CD4-positive, alpha-beta T cell (primary cell): ENCODE results near the gene ELL2. TPM values are rescaled to one million over a fixed set of nuclear protein-coding genes. Genes with fewer than 3 reads are reported as not detected.

Source experiments
- ATAC-seq: fragments of 200-7000 bp; cut with Tn5 transposase; one replicate; pipeline ENCODE4 v1.10.0; 2022; ENCODE audit warnings: mild to moderate bottlenecking; ENCODE audit not compliant: poor library complexity
- CTCF ChIA-PET: fragments of 350-600 bp; sonication (Branson Sonifier 250); formaldehyde crosslinking; loops from one replicate; lab custom pipeline; 2021; ENCODE audit warnings: antibody characterized with exemption, inconsistent platforms; lab: Charles Lee
- POLR2A ChIA-PET: fragments of 350-600 bp; sonication (Branson Sonifier 250); formaldehyde crosslinking; loops from one replicate; lab custom pipeline; 2021; ENCODE audit warnings: antibody characterized with exemption, inconsistent platforms; lab: Charles Lee
- DNase-seq, 14 experiments: peaks; one replicate each; pipeline ENCODE4 v3.0.0-alpha.2; 2013 to 2020; ENCODE audit warnings: mixed read lengths in 2 of 14
- H3K27ac ChIP-seq, 2 donors: one replicate each; pipeline versions ENCODE4 v1.5.1 to v1.7.0; 2013; ENCODE audit warnings: low read length in 2 of 2, low read depth in 1 of 2, mild to moderate bottlenecking in 1 of 2
- H3K27me3 ChIP-seq, 2 experiments: 1 replicate in 1 of 2; 2 replicates in 1 of 2; pipeline versions ENCODE4 v1.6.1 to v1.7.0; 2013; ENCODE audit warnings: low read length in 2 of 2, control low read depth in 1 of 2, mild to moderate bottlenecking in 1 of 2, moderate library complexity in 1 of 2; ENCODE audit not compliant: insufficient read depth in 2 of 2, control insufficient read depth in 1 of 2
- H3K36me3 ChIP-seq: one replicate; pipeline ENCODE4 v1.6.1; 2013; ENCODE audit warnings: low read length, control low read depth; ENCODE audit not compliant: insufficient read depth
- H3K4me1 ChIP-seq: one replicate; pipeline ENCODE4 v1.6.1; 2013; ENCODE audit warnings: low read length, control low read depth; ENCODE audit not compliant: insufficient read depth
- H3K4me3 ChIP-seq: one replicate; pipeline ENCODE4 v1.5.1; 2013; ENCODE audit warnings: mild to moderate bottlenecking, low read length, moderate library complexity
- H3K9me3 ChIP-seq, 2 experiments: 1 replicate in 1 of 2; 2 replicates in 1 of 2; pipeline versions ENCODE4 v1.6.1 to v1.7.0; 2013; ENCODE audit warnings: low read length in 2 of 2, mild to moderate bottlenecking in 2 of 2, control low read depth in 1 of 2, moderate library complexity in 1 of 2; ENCODE audit not compliant: control insufficient read depth in 1 of 2, insufficient read depth in 1 of 2
- H3K27ac Mint-ChIP-seq: one replicate; pipeline ENCODE4 v1.8.0; 2020; ENCODE audit warnings: mixed read lengths
- H3K27me3 Mint-ChIP-seq: one replicate; pipeline ENCODE4 v1.8.0; 2021; ENCODE audit warnings: mixed read lengths
- H3K36me3 Mint-ChIP-seq: one replicate; pipeline ENCODE4 v1.8.0; 2021; ENCODE audit warnings: low read depth, mixed read lengths
- H3K4me1 Mint-ChIP-seq: one replicate; pipeline ENCODE4 v1.8.0; 2021; ENCODE audit warnings: low read depth, mixed read lengths
- H3K4me3 Mint-ChIP-seq: one replicate; pipeline ENCODE4 v1.8.0; 2020; ENCODE audit warnings: mild to moderate bottlenecking, mixed read lengths
- H3K9me3 Mint-ChIP-seq: one replicate; pipeline ENCODE4 v1.8.0; 2020; ENCODE audit warnings: mixed read lengths
- CTCF ChIP-seq: fragments of 200-600 bp; IDR thresholded peaks from one replicate; pipeline ENCODE4 v1.8.0; 2022; ENCODE audit warnings: antibody characterized with exemption, mild to moderate bottlenecking
- intact Hi-C, 2 experiments: fragments of 100-400 bp; cut with DNase I in 1 of 2; cut with micrococcal nuclease in 1 of 2; formaldehyde crosslinking; loops; one replicate each; pipeline versions ENCODE4 v1.15.1 to v1.9.0; 2023 to 2025; cut with DNase I, micrococcal nuclease
- total RNA-seq, 174 experiments: library from RNA in 2 of 174; stranded (reverse) in 2 of 174; gene quantifications; one replicate each; pipeline ENCODE4 v1.2.3 and lab custom pipeline; 2021 to 2026

ELL2 gene
- total RNA-seq, 2 experiments from 2014 or later, result 93.5 to 98.1 TPM

DNA sequence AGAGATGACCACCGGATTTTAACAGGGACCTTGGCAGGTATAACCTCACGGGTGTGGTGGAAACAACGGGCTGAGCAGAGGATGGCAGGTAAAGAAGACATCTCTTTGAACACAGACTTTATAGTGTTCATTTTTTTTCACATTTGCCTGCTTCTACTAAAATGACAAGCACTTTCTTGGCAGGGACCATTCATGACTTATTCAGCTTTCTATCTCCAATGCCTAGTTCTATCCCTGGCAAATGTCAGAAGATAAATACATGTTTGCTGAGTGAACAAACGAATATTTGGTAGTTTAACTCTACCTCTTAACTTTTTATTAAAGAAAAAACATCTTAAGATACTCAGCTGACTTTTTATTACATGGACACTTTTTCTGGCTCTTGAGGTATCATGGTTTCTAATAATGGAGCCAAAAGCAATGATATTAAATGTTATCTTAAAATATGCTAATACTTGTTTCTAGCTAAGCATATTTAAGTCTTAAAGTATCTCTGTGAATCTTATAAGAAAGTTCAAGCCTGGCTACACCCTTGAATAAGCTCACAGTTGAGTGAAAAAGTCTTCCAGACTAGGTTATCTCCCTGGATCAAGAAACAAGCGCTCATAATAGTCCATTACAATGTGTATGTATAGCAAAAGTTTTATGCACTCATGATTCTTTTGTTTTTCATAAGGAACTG is 8.5 kb downstream of the ELL2 start:
- ATAC-seq, result no peak
- H3K9me3 Mint-ChIP-seq, result no peaks in the 10 kb centered on the region

DNA sequence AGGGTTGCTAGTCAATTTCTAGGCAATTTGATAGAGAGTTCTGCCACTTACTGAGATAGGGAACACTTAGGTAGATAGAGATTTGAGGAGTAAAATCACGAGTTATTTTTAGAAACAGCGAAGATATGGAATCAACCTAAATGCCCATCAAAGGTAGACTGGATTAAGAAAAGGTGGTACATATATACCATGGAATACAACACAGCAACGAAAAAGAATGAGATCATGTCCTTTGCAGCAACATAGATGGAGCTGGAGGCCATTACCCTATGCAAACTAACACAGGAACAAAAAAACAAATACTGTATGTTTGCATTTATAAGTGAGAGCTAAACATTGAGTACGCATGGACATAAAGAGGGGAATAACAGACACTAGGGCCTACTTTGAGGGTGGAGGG is 9.7 kb downstream of the ELL2 start:
- H3K27ac Mint-ChIP-seq, result no peak overlapping the region
- intact Hi-C loops, result no loop called here
- H3K4me1 ChIP-seq, result no peaks in the 10 kb centered on the region
- H3K27me3 ChIP-seq, result no peaks in the 10 kb centered on the region
- H3K9me3 ChIP-seq, result no peaks in the 10 kb centered on the region
- H3K9me3 Mint-ChIP-seq, result no peaks in the 10 kb centered on the region
- no peak for TF ChIP-seq CTCF
- H3K4me3 ChIP-seq, result no peak overlapping the region
- ChIA-PET POLR2A (interaction anchor here (0.7 kb wide), 2 partner anchors 10 to 682 kb away, joined by 3 read pairs; partner anchors contain the start of gene ELL2), CTCF (no interaction called here)
- H3K27ac ChIP-seq, result no peak overlapping the region
- no peak for DNase-seq
- peaks cover 14% of the 10 kb centered on the region for H3K4me1 Mint-ChIP-seq
- ATAC-seq, result no peak
- no peaks in the 10 kb centered on the region for H3K36me3 ChIP-seq
- H3K4me3 Mint-ChIP-seq, result no peak overlapping the region
- no peaks in the 10 kb centered on the region for H3K36me3 Mint-ChIP-seq
- H3K27me3 Mint-ChIP-seq, result no peaks in the 10 kb centered on the region

More for the DNA sequence above, 8.5 kb downstream of the ELL2 start:
- Histone ChIP-seq H3K27me3 (no peaks in the 10 kb centered on the region), H3K27ac (no peak overlapping the region), H3K36me3 (no peaks in the 10 kb centered on the region), H3K4me3 (no peak overlapping the region), H3K4me1 (no peaks in the 10 kb centered on the region), H3K9me3 (no peaks in the 10 kb centered on the region)
- Mint-ChIP-seq H3K27ac (no peak overlapping the region), H3K27me3 (no peaks in the 10 kb centered on the region), H3K36me3 (no peaks in the 10 kb centered on the region), H3K4me1 (peaks cover 18% of the 10 kb centered on the region), H3K4me3 (no peak overlapping the region)
- POLR2A ChIA-PET, result no interaction called here
- intact Hi-C loops, result no loop called here
- CTCF ChIA-PET, result no interaction called here
- TF ChIP-seq CTCF, result no peak
- DNase-seq, result no peak

DNA sequence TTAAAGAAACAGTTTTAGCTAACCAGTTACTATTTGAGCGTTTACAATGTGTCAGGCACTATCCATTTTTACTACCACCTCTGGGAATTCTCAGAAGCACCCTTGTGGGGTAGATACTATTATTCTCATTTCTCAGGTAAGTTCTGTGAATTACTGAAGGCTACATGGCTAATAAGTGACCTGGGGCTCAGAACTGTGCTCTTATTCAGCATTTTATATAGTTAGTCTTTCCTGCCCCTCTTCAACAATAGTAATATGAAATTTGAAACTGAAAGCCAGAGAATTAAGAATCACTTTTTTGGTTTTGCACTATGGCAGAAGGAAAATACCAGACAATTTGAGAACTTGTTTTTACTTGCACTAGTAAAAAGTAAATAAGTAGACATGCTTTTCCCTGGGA is 11.8 kb downstream of the ELL2 start:
- H3K27ac Mint-ChIP-seq, result no peak overlapping the region
- no peaks in the 10 kb centered on the region for H3K27me3 Mint-ChIP-seq
- TF ChIP-seq CTCF, result no peak
- peaks cover 2% of the 10 kb centered on the region for H3K9me3 Mint-ChIP-seq
- no peak for ATAC-seq
- H3K4me3 Mint-ChIP-seq, result no peak overlapping the region
- no peaks in the 10 kb centered on the region for H3K9me3 ChIP-seq
- H3K36me3 ChIP-seq, result no peaks in the 10 kb centered on the region
- H3K4me1 ChIP-seq, result no peaks in the 10 kb centered on the region
- ChIA-PET CTCF (interaction anchor here (1.3 kb wide), 1 partner anchor 11 kb away, joined by 3 read pairs; the partner anchor contains the start of gene ELL2), POLR2A (no interaction called here)
- peaks cover 28% of the 10 kb centered on the region for H3K4me1 Mint-ChIP-seq
- no peak overlapping the region for H3K4me3 ChIP-seq
- H3K27ac ChIP-seq, result no peak overlapping the region
- no peak for DNase-seq
- no peaks in the 10 kb centered on the region for H3K36me3 Mint-ChIP-seq
- H3K27me3 ChIP-seq, result no peaks in the 10 kb centered on the region
- intact Hi-C loops, result no loop called here
